Caco-2 (cell line): ENCODE results near the gene PSG3. TPM values are rescaled to one million over a fixed set of nuclear protein-coding genes. Genes with fewer than 3 reads are reported as not detected.
"Not testable (repeated sequence)": the region's sequence is repeated elsewhere in the genome, so short reads cannot be mapped to it uniquely, and the experiment has no call there.

Source experiments
- BruUV-seq: library from RNA; stranded (reverse); fragments of 400-500 nt; replicated peaks from 2 replicates; lab custom pipeline; 2021; lab: Mats Ljungman, UMichigan
- CTCF ChIA-PET: fragments of 300-600 bp; sonication (Branson Sonifier 250); formaldehyde crosslinking; loops from one replicate; lab custom pipeline; 2022; ENCODE audit warnings: antibody characterized with exemption; lab: Charles Lee
- POLR2A ChIA-PET: fragments of 300-600 bp; sonication (Branson Sonifier 250); formaldehyde crosslinking; loops from one replicate; lab custom pipeline; 2022; ENCODE audit warnings: antibody characterized with exemption; lab: Charles Lee
- DNase-seq, 2 experiments: peaks; one replicate each; pipeline versions ENCODE4 v3.0.0 to v3.0.0-alpha.2; 2020 to 2022
- H3K27me3 ChIP-seq: replicated peaks from 2 replicates; pipeline ENCODE4 v1.6.0; 2011; ENCODE audit warnings: low read length; ENCODE audit not compliant: control insufficient read depth, insufficient read depth
- H3K36me3 ChIP-seq: 2 replicates; pipeline ENCODE4 v1.5.1; 2011; ENCODE audit warnings: low read length; ENCODE audit not compliant: control insufficient read depth, insufficient read depth
- H3K4me1 ChIP-seq: fragments of 250-450 bp; sonication (Bioruptor Pico); 2 replicates; pipeline ENCODE4 v1.5.1; 2020; ENCODE audit warnings: mild to moderate bottlenecking
- H3K4me3 ChIP-seq: 2 replicates; pipeline ENCODE4 v1.5.1; 2011; ENCODE audit warnings: low read depth, mild to moderate bottlenecking, control low read depth, low read length
- H3K9me3 ChIP-seq: fragments of 250-450 bp; sonication (Bioruptor Pico); 2 replicates; pipeline ENCODE4 v1.5.1; 2020; ENCODE audit warnings: mild to moderate bottlenecking, moderate library complexity
- H3K27ac Mint-ChIP-seq: one replicate; pipeline ENCODE4 v1.8.0; 2022; ENCODE audit warnings: mixed read lengths; ENCODE audit not compliant: unreplicated experiment
- H3K27me3 Mint-ChIP-seq: one replicate; pipeline ENCODE4 v1.8.0; 2022; ENCODE audit warnings: mixed read lengths; ENCODE audit not compliant: insufficient read depth, unreplicated experiment
- H3K36me3 Mint-ChIP-seq: one replicate; pipeline ENCODE4 v1.8.0; 2022; ENCODE audit warnings: mild to moderate bottlenecking, mixed read lengths; ENCODE audit not compliant: insufficient read depth, unreplicated experiment
- H3K4me1 Mint-ChIP-seq: one replicate; pipeline ENCODE4 v1.8.0; 2022; ENCODE audit warnings: low read depth, mixed read lengths; ENCODE audit not compliant: unreplicated experiment
- H3K4me3 Mint-ChIP-seq: one replicate; pipeline ENCODE4 v1.8.0; 2022; ENCODE audit warnings: mild to moderate bottlenecking, moderate library complexity, mixed read lengths; ENCODE audit not compliant: unreplicated experiment
- H3K9me3 Mint-ChIP-seq: one replicate; pipeline ENCODE4 v1.8.0; 2022; ENCODE audit warnings: mixed read lengths; ENCODE audit not compliant: unreplicated experiment
- CTCF ChIP-seq, 2 experiments: fragments of 200-600 bp in 1 of 2; IDR thresholded peaks; 1 replicate in 1 of 2; 2 replicates in 1 of 2; pipeline versions ENCODE4 v1.5.1 to v1.8.0; 2011 to 2022; ENCODE audit warnings: antibody characterized with exemption in 1 of 2, control low read depth in 1 of 2, inconsistent platforms in 1 of 2, low read depth in 1 of 2, low read length in 1 of 2, mild to moderate bottlenecking in 1 of 2, moderate library complexity in 1 of 2; ENCODE audit not compliant: insufficient read depth in 1 of 2, severe bottlenecking in 1 of 2, unreplicated experiment in 1 of 2
- intact Hi-C: fragments of 100-400 bp; cut with micrococcal nuclease; formaldehyde crosslinking; loops from one replicate; pipeline ENCODE4 v1.10.0; 2022; ENCODE audit not compliant: unreplicated experiment
- total RNA-seq: library from RNA; stranded (reverse); gene quantifications from 2 replicates; pipeline ENCODE4 v1.2.3, GENCODE V29; 2022

Gene PSG3
- total RNA-seq, 1 experiment from 2014 or later = not detected

GRCh38 chr19:42683917-42684513 is 56.3 kb downstream of the PSG3 start:
- peak in 1 of 2 experiments; percentile 51 for DNase-seq
- Mint-ChIP-seq H3K36me3 (no peaks in the 10 kb centered on the region), H3K4me1 (no peaks in the 10 kb centered on the region), H3K27ac (no peak overlapping the region), H3K9me3 (peaks cover 32% of the 10 kb centered on the region), H3K27me3 (no peaks in the 10 kb centered on the region), H3K4me3 (no peak overlapping the region)
- no peak overlapping the region for H3K4me3 ChIP-seq
- intact Hi-C loops = loop anchor here (10.0 kb wide), 2 partner anchors 61 to 91 kb away; partner anchors contain the start of gene PSG3
- peak; percentile 53 to 76 for TF ChIP-seq CTCF (IDR thresholded peaks at IDR 0.05; ENCODE audit: insufficient read depth in 1 of 2, low read depth in 1 of 2, low read length in 1 of 2, severe bottlenecking in 1 of 2, unreplicated experiment in 1 of 2)
- no peaks in the 10 kb centered on the region; the same call in 1 of the 2 replicates for H3K27me3 ChIP-seq
- ChIA-PET CTCF (interaction anchor here (1.3 kb wide), 1 partner anchor 10 kb away, joined by 4 read pairs; no protein-coding TSS in a partner anchor), POLR2A (interaction anchor here (0.6 kb wide), 1 partner anchor 312 kb away, joined by 4 read pairs; no protein-coding TSS in a partner anchor)
- H3K9me3 ChIP-seq = peaks cover 16% of the 10 kb centered on the region
- H3K36me3 ChIP-seq = no peaks in the 10 kb centered on the region
- H3K4me1 ChIP-seq = 0 out of 2 replicates have a peak, but pooled peaks cover 4% of the 10 kb centered on the region
- no TSS peak for BruUV-seq

GRCh38 chr19:42676326-42676725 is 64.0 kb downstream of the PSG3 start:
- H3K36me3 ChIP-seq, H3K36me3 Mint-ChIP-seq, BruUV-seq, H3K27me3 Mint-ChIP-seq, H3K27ac Mint-ChIP-seq, DNase-seq, intact Hi-C loops, H3K9me3 ChIP-seq, H3K4me3 ChIP-seq, CTCF ChIA-PET, POLR2A ChIA-PET, H3K27me3 ChIP-seq, H3K4me1 ChIP-seq, H3K4me3 Mint-ChIP-seq, H3K4me1 Mint-ChIP-seq: not testable (repeated sequence)
- peaks cover 31% of the 10 kb centered on the region for H3K9me3 Mint-ChIP-seq

- H3K4me1 ChIP-seq, BruUV-seq, H3K9me3 ChIP-seq, POLR2A ChIA-PET, CTCF ChIA-PET, DNase-seq, H3K27me3 ChIP-seq, H3K27me3 Mint-ChIP-seq, H3K4me1 Mint-ChIP-seq, intact Hi-C loops, H3K4me3 ChIP-seq, H3K36me3 Mint-ChIP-seq, H3K27ac Mint-ChIP-seq, H3K36me3 ChIP-seq, H3K4me3 Mint-ChIP-seq: not testable (repeated sequence)
- peaks cover 31% of the 10 kb centered on the region for H3K9me3 Mint-ChIP-seq
Observed at GRCh38 chr19:42674549-42674948, 65.7 kb downstream of the PSG3 start.

Other genes with a start within 250 kb of the PSG3 start
- 7.1 and 9.9 TPM in 2 replicates for gene CEACAM1, start 212.0 kb downstream of the PSG3 start, total RNA-seq
- not detected in 2 replicates for gene CEACAM8, start 145.6 kb downstream of the PSG3 start, total RNA-seq
- gene PSG8, start 25.2 kb upstream of the PSG3 start, total RNA-seq = not detected in 2 replicates
- 0.37 TPM in 1 of 2 replicates, not detected in the other for gene PSG1, start 139.2 kb upstream of the PSG3 start, total RNA-seq
- 0.18 TPM in 1 of 2 replicates, not detected in the other for gene PSG6, start 177.4 kb upstream of the PSG3 start, total RNA-seq
- not detected in 2 replicates for gene PSG7, start 196.7 kb upstream of the PSG3 start, total RNA-seq